Testis (tissue), 2 donors: ENCODE results near the gene TNS1.

Experiments
- POLR2A ChIP-seq: fragments of 450-650 bp; IDR thresholded peaks from one replicate; pipeline ENCODE4 v1.6.1; 2017; ENCODE audit warnings: antibody characterized with exemption, mild to moderate bottlenecking, moderate library complexity
- TF ChIP-seq, protein P1 (sequence below), 3 experiments: fragments of 450-650 bp in 2 of 3; fragments of 200-600 bp in 1 of 3; sonication (generic) in 1 of 3; IDR thresholded peaks; one replicate each; pipeline ENCODE4 v1.5.1; 2016 to 2019; ENCODE audit warnings: antibody characterized with exemption in 3 of 3, mild to moderate bottlenecking in 2 of 3, moderate library complexity in 1 of 3

DNA sequence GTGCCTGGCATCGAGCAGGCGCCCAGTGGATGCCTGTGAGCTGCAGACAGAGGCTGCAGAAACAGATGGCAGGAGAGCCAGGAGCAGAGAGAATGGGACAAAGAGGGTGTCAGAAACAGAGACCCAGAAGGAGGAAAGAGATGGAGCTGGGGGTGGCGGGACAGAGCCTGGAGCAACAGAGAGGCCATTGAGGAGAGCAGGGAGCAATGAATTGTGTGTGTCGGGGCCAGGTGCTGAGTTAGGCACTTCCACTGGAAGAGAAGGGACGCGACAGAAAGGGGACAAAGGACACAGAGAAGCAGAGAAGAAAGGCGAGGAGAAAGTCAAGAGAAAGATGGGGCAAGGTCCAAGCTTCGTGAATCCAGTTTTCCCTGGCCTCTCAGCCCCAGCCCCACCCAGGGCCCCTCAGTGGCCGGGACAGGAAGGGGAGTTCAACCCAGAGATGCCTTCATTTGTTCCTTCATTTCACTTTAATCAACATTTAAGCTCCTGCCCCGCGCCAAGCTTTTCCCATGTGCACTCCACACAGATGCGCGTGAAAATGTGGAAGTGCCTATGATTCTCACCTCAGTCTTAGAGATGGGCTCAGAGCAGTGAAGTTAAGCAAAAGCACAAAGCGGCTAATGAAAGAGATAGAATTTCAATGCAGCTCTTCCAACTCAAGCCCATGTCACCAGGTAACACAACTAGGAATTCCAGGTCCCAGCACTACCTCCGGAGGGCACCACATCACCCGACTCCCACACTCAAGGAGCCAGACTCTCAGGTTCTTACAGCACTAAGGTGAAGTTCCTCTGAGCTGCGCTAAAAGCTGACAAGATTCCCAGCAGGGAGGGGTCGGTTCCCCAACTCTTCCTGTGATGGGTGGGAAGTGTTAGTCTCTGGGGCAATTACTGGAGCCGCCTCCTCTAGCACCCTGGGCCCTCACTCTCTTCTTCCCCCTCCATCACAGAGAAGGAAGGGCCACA is 55.1 kb downstream of the TNS1 start:
- TF ChIP-seq, protein P1, sequence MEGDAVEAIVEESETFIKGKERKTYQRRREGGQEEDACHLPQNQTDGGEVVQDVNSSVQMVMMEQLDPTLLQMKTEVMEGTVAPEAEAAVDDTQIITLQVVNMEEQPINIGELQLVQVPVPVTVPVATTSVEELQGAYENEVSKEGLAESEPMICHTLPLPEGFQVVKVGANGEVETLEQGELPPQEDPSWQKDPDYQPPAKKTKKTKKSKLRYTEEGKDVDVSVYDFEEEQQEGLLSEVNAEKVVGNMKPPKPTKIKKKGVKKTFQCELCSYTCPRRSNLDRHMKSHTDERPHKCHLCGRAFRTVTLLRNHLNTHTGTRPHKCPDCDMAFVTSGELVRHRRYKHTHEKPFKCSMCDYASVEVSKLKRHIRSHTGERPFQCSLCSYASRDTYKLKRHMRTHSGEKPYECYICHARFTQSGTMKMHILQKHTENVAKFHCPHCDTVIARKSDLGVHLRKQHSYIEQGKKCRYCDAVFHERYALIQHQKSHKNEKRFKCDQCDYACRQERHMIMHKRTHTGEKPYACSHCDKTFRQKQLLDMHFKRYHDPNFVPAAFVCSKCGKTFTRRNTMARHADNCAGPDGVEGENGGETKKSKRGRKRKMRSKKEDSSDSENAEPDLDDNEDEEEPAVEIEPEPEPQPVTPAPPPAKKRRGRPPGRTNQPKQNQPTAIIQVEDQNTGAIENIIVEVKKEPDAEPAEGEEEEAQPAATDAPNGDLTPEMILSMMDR (IDR thresholded peaks at IDR 0.05), result no peak
- no peak for TF ChIP-seq POLR2A
